Islet of Langerhans (tissue), 1 donor: ENCODE results near the gene GPR89B.
A peak's percentile ranks its signal among the peaks of the same experiment; 100 is the strongest.
"Not testable (repeated sequence)": the region's sequence is repeated elsewhere in the genome, so short reads cannot be mapped to it uniquely, and the experiment has no call there.

Experiments used
- FAIRE-seq: peaks from one replicate; lab custom pipeline; 2011; peaks lifted over from hg19 to GRCh38; lab: Jason Lieb, UNC

The GPR89B gene

DNA sequence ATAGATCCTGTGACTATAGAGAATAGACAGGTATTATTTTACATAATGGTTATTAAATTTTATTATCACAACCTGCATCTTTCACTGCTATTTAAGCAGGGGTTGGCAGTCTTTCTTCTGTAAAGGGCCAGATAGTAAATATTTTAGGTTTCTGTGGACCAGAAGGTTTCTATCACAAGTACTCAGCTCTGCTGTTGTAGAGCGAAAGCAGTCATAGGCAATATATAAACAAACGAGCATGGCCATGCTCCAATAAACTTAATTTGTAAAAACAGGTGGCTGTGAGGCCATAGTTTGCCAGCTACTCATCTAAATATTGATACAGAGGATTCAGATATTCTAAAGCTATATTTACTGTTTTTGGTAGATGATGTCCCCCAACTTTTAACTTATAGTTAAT lies 12.2 kb downstream of the GPR89B start:
- FAIRE-seq, result not testable (repeated sequence)

DNA sequence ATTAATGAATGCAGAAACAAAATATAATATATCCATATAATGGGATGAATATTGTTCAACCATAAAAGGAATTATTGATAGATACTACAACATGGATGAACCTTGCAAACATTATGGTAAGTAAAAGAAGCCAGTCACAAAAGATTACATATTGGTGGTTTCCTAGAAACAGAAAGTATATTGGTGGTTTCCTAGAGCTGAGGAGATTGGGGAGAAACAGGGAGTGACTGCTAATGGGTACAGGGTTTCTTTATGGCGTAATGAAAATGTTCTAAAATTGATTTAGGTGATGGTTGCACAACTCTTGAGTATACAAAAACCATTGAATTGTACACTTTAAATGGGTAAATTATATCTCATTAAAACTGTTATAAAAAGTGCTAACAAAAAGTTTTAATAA lies 14.3 kb downstream of the GPR89B start:
- peak; percentile 86 for FAIRE-seq

DNA sequence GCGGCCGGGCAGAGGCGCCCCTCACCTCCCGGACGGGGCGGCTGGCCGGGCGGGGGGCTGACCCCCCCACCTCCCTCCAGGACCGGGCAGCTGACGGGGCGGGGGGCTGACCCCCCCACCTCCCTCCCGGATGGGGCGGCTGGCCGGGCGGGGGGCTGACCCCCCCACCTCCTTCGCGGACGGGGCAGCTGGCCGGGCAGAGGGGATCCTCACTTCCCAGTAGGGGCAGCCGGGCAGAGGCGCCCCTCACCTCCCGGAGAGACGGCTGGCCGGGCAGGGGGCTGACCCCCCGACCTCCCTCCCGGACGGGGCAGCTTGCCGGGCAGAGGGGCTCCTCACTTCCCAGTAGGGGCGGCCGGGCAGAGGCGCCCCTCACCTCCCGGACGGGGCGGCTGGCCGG lies 21.3 kb downstream of the GPR89B start:
- FAIRE-seq, result not testable (repeated sequence)

DNA sequence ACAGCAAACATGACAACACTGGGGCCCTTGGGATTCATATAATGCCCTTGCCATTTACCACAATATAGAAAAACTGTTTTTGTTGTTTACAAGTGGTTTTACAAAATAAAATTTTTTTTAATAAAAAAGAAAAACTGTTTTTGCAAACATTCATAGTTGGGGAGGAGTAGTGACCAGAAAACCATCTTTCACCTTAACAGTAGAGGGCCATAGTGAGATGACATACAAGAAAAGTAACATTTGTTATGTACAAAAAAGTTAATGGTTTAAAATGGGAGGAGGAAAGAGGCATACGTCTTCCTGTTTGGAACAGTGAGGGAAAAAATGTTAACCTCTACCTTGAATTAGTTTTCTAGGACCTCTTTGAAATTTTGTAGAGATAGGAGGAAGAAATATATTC lies 30.7 kb downstream of the GPR89B start:
- not testable (repeated sequence) for FAIRE-seq

- FAIRE-seq, result not testable (repeated sequence)
These were observed 31.5 kb downstream of the GPR89B start for GRCh38 chr1:147959680-147960079.

DNA sequence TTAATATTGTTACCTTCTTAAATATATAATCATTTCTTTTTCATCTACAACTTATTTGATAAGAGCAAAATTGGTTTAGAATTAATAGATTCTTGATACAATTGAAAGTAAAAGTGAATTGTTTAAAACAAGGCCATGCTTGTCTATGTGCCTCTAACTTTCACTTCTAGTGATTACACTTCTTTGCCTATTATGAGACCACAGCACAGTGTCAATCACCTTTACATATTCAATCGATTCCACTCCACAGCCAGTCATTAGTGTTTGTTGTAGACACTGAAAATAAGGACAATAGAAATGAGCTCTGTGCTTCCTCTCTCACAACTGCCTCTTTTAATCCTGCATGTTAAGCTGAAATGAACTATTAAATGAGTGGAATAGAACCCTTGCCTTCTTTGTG lies 36.4 kb downstream of the GPR89B start:
- not testable (repeated sequence) for FAIRE-seq

DNA sequence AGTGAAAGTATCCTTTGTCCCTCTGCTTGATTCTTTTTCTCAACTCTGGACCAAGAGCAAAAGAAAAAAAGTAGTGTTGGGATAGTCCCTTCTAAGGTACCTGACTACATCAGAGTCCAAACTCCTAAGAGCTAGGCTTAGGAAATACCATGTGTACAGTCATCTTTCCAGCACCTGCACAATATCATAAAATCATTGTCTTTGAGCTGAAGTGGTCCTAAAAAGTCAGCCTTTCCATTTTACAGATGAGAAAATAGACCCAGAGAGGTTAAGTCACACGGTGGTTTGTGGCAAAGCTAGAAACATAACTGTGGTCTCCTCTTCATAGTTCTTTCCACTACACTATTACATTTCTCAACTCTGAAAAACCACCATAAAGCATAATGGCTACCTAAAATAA lies 38.4 kb downstream of the GPR89B start:
- not testable (repeated sequence) for FAIRE-seq

- not testable (repeated sequence) for FAIRE-seq
These were observed 50.9 kb downstream of the GPR89B start for GRCh38 chr1:147978896-147979651.

- not testable (repeated sequence) for FAIRE-seq
These were observed 57.2 kb downstream of the GPR89B start for GRCh38 chr1:147985374-147985773.

DNA sequence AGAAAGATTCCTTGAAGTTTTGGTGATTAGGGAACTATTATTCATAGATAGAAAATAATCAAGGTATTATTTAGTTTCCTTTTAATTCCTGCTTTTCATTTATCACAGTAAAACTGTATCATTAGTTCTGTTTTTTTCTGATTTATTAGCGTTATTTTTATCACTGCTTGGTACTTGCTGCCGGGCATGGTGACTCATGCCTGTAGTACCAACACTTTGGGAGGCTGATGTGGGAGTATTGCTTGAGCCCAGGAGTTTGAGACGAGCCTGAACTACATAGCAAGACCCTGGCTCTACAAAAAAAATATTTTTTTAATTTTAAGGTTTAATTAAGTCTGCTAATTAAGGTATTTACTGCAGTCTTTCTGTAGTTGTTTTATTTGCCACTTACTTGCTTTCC lies 59.7 kb downstream of the GPR89B start:
- FAIRE-seq, result not testable (repeated sequence)

DNA sequence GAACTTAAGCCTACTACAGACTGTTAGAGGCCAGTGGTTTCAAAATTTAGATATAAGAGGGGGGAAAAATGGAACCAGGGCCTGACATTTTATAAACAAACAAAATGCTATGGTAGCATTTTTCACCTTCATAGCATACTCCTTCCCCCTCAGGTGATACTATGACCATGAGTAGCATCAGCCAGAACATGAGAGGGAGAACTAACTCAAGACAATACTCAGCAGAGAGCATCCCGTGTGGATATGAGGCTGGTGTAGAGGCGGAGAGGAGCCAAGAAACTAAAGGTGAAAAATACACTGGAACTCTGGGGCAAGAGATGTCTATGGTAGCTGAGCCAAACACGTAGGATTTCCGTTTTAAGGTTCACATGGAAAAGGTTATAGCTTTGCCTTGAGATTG lies 64.7 kb downstream of the GPR89B start:
- FAIRE-seq, result not testable (repeated sequence)

- not testable (repeated sequence) for FAIRE-seq
These were observed 65.2 kb downstream of the GPR89B start for GRCh38 chr1:147993400-147993799.

DNA sequence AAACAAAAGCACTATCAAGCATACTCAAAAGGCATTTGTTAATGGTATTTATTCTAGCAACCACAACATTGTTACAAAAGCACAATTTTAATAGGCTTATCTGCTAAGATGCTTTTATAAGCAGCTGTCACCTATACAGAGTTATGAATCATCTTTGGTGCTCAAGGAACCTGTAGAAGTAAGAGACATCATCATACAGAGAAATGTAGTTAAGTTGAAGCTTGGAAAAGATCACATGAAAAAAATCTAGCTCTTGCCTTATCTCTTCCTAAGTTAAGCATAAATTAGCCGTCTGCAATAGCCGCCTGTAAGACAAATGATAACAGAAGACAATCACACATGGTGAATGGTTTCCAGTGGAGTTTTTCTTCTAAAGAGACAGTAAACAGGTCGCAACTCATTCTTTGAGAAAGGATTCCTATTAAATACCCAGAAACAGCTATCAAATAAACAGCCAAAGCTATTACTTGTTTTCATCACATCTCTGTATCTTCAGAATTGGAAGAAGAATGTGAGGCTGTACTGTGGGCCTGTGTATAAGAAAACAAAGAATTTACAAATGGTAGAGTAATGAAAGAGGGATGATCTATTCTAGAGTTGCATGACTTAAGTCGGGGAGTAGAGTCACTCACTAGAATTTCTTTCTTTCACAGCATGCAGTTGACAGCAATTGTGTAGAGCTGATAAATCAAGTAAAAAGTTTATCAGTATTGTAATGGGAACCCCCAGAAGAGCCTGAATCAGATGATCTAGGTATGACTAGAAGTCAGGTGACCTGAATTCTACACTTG lies 65.8 kb downstream of the GPR89B start:
- not testable (repeated sequence) for FAIRE-seq

DNA sequence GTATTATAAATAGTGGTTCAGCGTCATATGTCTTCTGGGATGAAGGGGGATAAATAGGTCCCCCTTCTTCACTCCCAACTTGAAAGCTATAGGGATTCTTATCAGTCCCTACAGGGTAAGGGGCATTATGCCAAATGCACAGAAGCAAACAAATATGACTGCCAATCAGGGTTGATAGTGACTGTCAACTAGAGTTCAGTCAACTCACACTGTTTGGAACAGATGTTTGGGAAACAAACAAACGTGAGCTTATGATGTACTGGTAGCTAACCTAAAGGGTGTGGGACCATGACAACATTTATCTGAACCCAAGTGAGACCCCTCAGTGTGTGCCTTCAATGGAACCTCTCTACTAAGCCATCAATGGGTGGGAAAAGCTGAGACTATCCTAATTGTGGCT lies 67.9 kb downstream of the GPR89B start:
- not testable (repeated sequence) for FAIRE-seq

DNA sequence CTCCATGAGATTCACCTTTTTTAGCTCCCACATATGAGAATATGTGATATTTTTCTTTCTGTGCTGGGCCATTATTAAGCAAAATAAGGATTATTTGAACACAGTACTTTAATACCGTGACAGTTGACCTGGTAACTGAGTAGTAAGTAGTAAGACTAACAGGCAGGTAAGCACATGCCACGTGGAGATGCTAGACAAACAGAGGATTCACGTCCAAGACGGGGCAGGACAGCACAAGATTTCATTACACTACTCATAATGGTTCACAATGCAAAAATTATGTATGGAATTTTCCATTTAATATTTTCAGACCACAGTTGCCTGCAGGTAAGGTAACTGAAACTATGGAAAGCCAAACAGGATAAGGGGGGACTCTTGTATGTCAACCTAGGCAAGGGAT lies 79.5 kb downstream of the GPR89B start:
- FAIRE-seq, result not testable (repeated sequence)

GRCh38 chr1:148010527-148010926 lies 82.3 kb downstream of the GPR89B start:
- no peak for FAIRE-seq

GRCh38 chr1:148013177-148014144 lies 85.2 kb downstream of the GPR89B start:
- not testable (repeated sequence) for FAIRE-seq

DNA sequence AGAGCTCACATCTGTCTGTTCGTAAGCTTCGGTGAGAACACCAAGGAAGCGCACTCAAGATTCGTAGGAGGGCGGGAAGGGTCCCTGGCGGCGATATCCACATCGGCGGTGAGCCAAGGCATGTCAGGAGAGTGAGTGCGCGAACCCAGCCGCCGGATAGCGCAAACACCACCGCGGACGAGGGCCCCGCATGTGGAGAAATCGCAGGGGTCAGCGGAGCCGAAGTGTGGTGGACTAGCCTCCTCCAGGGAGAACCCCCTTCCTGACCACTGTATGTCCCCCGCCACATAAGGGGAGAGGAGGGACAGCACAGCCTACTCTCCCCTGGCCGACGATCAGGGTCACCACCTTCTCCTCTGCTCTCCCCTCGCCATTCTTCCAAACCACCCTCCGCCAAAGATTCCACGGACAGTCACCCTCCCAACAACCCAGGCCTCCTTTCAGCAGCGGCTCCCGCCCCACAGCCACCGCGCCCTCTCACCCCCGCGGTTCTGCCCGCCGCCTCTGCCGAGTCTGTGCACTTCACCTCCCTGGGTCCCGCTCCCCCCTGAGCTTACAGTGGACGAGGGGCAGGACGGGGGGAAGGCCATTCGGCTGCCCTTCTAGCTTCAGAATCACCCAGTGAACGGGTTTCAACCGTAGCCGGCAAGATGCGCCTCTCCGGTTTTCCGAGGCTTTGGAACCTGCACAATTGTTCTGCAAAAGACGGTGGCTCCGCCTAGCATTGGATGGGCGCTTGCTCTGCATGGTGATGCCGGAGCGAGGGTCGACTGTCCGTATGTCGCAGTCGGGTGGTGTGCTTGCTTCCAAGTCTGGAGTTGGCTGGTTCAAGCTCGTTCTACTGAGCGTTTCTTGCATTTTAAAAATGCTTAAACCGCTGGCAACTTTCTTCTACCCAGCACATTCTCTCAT lies 86.3 kb downstream of the GPR89B start:
- FAIRE-seq, result not testable (repeated sequence)

DNA sequence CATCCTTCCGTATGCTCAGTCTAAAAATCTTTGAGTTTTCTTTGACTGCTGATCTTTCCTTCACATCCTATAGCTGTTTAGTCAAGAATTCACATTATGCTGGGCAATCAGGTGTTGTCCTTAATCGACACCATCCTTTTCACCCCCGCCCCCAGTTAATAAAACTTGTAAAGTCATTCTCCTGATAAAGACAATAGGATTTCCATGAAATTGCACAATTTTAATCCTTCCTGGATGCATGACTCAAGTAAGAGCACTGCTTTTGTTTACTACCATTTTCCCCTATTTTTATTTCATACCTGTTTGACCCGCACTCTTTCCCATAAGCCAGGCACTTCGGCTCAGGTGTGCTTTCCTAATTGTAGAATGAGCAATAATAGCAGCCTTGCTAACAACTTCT lies 96.7 kb downstream of the GPR89B start:
- FAIRE-seq, result not testable (repeated sequence)

DNA sequence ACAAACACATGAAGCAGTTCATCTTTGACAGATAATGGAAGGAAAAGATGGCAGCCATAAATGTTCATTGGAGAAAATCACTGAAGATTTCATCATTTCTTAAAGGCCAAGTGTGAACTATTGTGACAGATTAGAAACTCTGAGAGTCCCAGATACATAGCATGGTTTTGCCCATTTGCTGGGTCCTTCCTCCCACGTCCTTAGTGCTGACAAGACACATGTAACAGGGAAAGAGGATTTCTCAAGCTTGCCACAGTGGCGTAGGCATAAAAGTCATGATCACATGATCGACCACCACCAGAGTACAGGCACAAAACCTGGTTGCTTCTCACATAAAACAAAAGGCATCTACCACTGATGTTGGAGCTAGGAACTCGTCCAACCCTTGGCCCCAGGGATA lies 98.8 kb downstream of the GPR89B start:
- not testable (repeated sequence) for FAIRE-seq

DNA sequence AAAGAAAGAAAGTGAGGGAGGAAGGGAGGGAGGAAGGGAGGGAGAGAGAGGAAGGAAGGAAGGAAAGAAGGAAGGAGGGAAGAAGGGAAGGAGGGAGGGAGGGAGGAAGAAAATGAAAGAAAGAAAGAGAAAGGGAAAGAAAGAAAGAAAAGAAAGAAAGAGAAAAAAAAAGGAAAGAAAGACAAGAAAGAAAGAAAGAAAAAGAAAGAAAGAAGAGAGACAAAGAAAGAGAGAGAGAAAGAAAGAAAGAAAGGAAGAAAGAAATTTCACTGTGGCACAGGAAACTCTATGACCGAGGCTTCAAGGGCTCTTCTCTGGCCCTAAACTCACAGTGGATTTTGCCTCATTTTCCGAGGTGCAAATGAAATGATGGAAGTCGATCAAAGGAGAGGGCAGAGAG lies 104.0 kb downstream of the GPR89B start:
- not testable (repeated sequence) for FAIRE-seq
